K562 (cell line): Measurements from ENCODE around the gene PMPCB. TPM values are rescaled to one million over a fixed set of nuclear protein-coding genes. Genes with fewer than 3 reads are reported as not detected.

Experiments used
- ARID4B ChIP-seq: sonication (generic); formaldehyde crosslinking; IDR thresholded peaks from 2 replicates; pipeline ENCODE4 v1.8.0; 2022; ENCODE audit warnings: mild to moderate bottlenecking, missing genetic modification reagents
- ASH1L ChIP-seq: fragments of 450-650 bp; IDR thresholded peaks from 2 replicates; pipeline ENCODE4 v1.6.1; 2018; ENCODE audit warnings: borderline replicate concordance, mild to moderate bottlenecking, low read depth; ENCODE audit not compliant: partially characterized antibody
- BHLHE40 ChIP-seq: IDR thresholded peaks from 2 replicates; pipeline ENCODE4 v1.6.1; 2011; ENCODE audit warnings: low read length, improper control_type of control experiment
- BRCA1 ChIP-seq, 2 experiments: fragments of 450-650 bp in 1 of 2; sonication (generic) in 1 of 2; formaldehyde crosslinking in 1 of 2; IDR thresholded peaks; 2 replicates each; pipeline versions ENCODE4 v1.5.0 to v1.6.1; 2017 to 2020; ENCODE audit warnings: mild to moderate bottlenecking in 1 of 2, missing genetic modification reagents in 1 of 2
- CCNT2 ChIP-seq: IDR thresholded peaks from 2 replicates; pipeline ENCODE4 v1.6.1; 2011; ENCODE audit warnings: borderline replicate concordance, low read depth, mild to moderate bottlenecking, moderate library complexity, mixed read lengths, low read length; ENCODE audit not compliant: insufficient read length; ENCODE audit errors: extremely low read depth
- CLOCK ChIP-seq: fragments of 250-450 bp; sonication (Bioruptor Pico); IDR thresholded peaks from 2 replicates; pipeline ENCODE4 v1.4.0; 2020; ENCODE audit warnings: mild to moderate bottlenecking, moderate library complexity, borderline replicate concordance
- CXXC5 ChIP-seq: fragments of 250-450 bp; sonication (Bioruptor Pico); IDR thresholded peaks from 2 replicates; pipeline ENCODE4 v1.8.0; 2022; ENCODE audit warnings: inconsistent platforms, mild to moderate bottlenecking, moderate library complexity
- DMBX1 ChIP-seq: fragments of 250-450 bp; sonication (Bioruptor Pico); IDR thresholded peaks from 2 replicates; pipeline ENCODE4 v1.8.0; 2022; ENCODE audit warnings: inconsistent platforms, mild to moderate bottlenecking, moderate library complexity, borderline replicate concordance
- FOXM1 ChIP-seq, 2 experiments: fragments of 450-650 bp in 1 of 2; sonication (generic) in 1 of 2; formaldehyde crosslinking in 1 of 2; IDR thresholded peaks; 2 replicates each; pipeline versions ENCODE4 v1.6.1 to v1.9.0; 2017 to 2022; ENCODE audit warnings: low read depth in 2 of 2, mild to moderate bottlenecking in 2 of 2, missing genetic modification reagents in 1 of 2, moderate library complexity in 1 of 2
- MAFF ChIP-seq: IDR thresholded peaks from 2 replicates; pipeline ENCODE4 v1.6.1; 2012; ENCODE audit warnings: low read length, improper control_type of control experiment
- NCOA6 ChIP-seq: fragments of 450-650 bp; IDR thresholded peaks from 2 replicates; pipeline ENCODE4 v1.6.1; 2017; ENCODE audit warnings: mild to moderate bottlenecking
- POU5F1 ChIP-seq: fragments of 150-350 bp; IDR thresholded peaks from 2 replicates; pipeline ENCODE4 v1.6.1; 2014; ENCODE audit warnings: borderline replicate concordance, low read length, low read depth, mild to moderate bottlenecking; ENCODE audit not compliant: partially characterized antibody
- RBM22 ChIP-seq: fragments of 200-400 bp; formaldehyde crosslinking; IDR thresholded peaks from 2 replicates; pipeline ENCODE4 v1.6.1; 2018; ENCODE audit warnings: low read length, low read depth; ENCODE audit not compliant: poor library complexity, severe bottlenecking
- SRF ChIP-seq, 2 experiments: fragments of 250-450, 450-650 bp in 1 of 2; sonication (Bioruptor Pico) in 1 of 2; sonication (generic) in 1 of 2; formaldehyde crosslinking; IDR thresholded peaks; 2 replicates each; pipeline versions ENCODE4 v1.5.0 to v1.5.1; 2020 to 2022; ENCODE audit warnings: mild to moderate bottlenecking in 1 of 2, missing genetic modification reagents in 1 of 2
- STAT5B ChIP-seq: fragments of 250-450 bp; sonication (Bioruptor Pico); IDR thresholded peaks from 2 replicates; pipeline ENCODE4 v1.8.0; 2021; ENCODE audit warnings: mild to moderate bottlenecking, inconsistent platforms
- USF2 ChIP-seq: sonication (generic); formaldehyde crosslinking; IDR thresholded peaks from 2 replicates; pipeline ENCODE4 v1.5.0; 2020; ENCODE audit warnings: missing genetic modification reagents
- ZNF134 ChIP-seq: fragments of 250-450 bp; sonication (Bioruptor Pico); conservative IDR thresholded peaks from 2 replicates; pipeline ENCODE4 v1.4.0; 2020
- ZNF212 ChIP-seq: fragments of 450-650 bp; formaldehyde crosslinking; IDR thresholded peaks from 2 replicates; pipeline ENCODE4 v1.4.0; 2020; ENCODE audit warnings: mild to moderate bottlenecking
- ZNF408 ChIP-seq: fragments of 250-450 bp; sonication (Bioruptor Pico); IDR thresholded peaks from 2 replicates; pipeline ENCODE4 v1.4.0; 2020; ENCODE audit warnings: low read depth, mild to moderate bottlenecking, moderate library complexity
- ZNF57 ChIP-seq: fragments of 450-650 bp; formaldehyde crosslinking; IDR thresholded peaks from 2 replicates; pipeline ENCODE4 v1.4.0; 2020; ENCODE audit warnings: mild to moderate bottlenecking, moderate library complexity
- polyA plus RNA-seq, 8 experiments: library from polyadenylated mRNA; depleted of rRNA in 4 of 8; stranded (reverse) in 5 of 8; unstranded in 3 of 8; fragments of >200 nt; fragmentation: Nextera tagmentation in 2 of 8; fragmentation: Illumina TruSeq in 1 of 8; extraction: Ambion mirVana in 2 of 8; extraction: Trizol in 1 of 8; gene quantifications; 2 replicates each; pipeline versions ENCODE4 v1.2.1 to v1.2.3, GENCODE V29; 2011 to 2014; ENCODE audit warnings: inconsistent platforms in 1 of 8, missing spikeins in 1 of 8
- total RNA-seq, 7 experiments: library from RNA; depleted of rRNA in 6 of 7; stranded (reverse); fragments of >200 nt in 6 of 7; fragmentation: Illumina TruSeq in 2 of 7; extraction: Trizol in 2 of 7; gene quantifications; 2 replicates each; pipeline versions ENCODE4 v1.2.1 to v1.2.3, GENCODE V29; 2011 to 2021; ENCODE audit warnings: low replicate concordance in 1 of 7

Gene PMPCB
- total and polyA plus RNA-seq, 9 of the 15 experiments (the other 6 are each of a cell fraction or from before 2014, with no cell fraction given): 61.2 to 209 (median 105) TPM

- no peak for TF ChIP-seq ZNF408 (CRISPR knock-in tag)
- TF ChIP-seq BRCA1 (IDR thresholded peaks at IDR 0.05): no peak
- TF ChIP-seq BRCA1 (CRISPR knock-in tag; IDR thresholded peaks at IDR 0.05): no peak
- peak; percentile 78 for TF ChIP-seq BHLHE40
- peak in 1 of 2 experiments; percentile 71; a peak in 2 of 4 replicates for TF ChIP-seq SRF (CRISPR knock-in tag; IDR thresholded peaks at IDR 0.05)
- TF ChIP-seq USF2 (CRISPR knock-in tag): no peak
- peak; percentile 75 for TF ChIP-seq CCNT2
- no peak for TF ChIP-seq NCOA6
- peak; percentile 51 for TF ChIP-seq ASH1L
- TF ChIP-seq STAT5B (CRISPR knock-in tag): no peak
- TF ChIP-seq MAFF: peak; percentile 35; the same call in 1 of the 2 replicates
- peak; percentile 75 for TF ChIP-seq FOXM1 (IDR thresholded peaks at IDR 0.05; ENCODE audit: low read depth)
- no peak for TF ChIP-seq FOXM1 (CRISPR knock-in tag; IDR thresholded peaks at IDR 0.05; ENCODE audit: low read depth)
- TF ChIP-seq ZNF57 (CRISPR knock-in tag): no peak
- TF ChIP-seq ZNF212 (CRISPR knock-in tag): no peak
- TF ChIP-seq RBM22: peak; percentile 44
- no peak for TF ChIP-seq DMBX1
- no peak for TF ChIP-seq POU5F1
- TF ChIP-seq ZNF134: no peak
- peak; percentile 88 for TF ChIP-seq CXXC5 (CRISPR knock-in tag)
- TF ChIP-seq ARID4B (CRISPR knock-in tag): peak; percentile 98
- no peak for TF ChIP-seq CLOCK (CRISPR knock-in tag)
These were observed 47.4 kb downstream of the PMPCB start, which contains the start of gene DNAJC2 (continued) for GRCh38 chr7:103344453-103345149.
